IPS-11a (cell line): ENCODE results near the gene ZFAND2B.

Source experiments
- H3K4me3 ChIP-seq: one replicate; pipeline ENCODE4 v1.5.1; 2013; ENCODE audit warnings: low read depth, low read length, control low read depth

ZFAND2B gene

GRCh38 chr2:219204425-219205164, 2.0 kb upstream of the ZFAND2B start:
- H3K4me3 ChIP-seq: no peak overlapping the region

- no peak overlapping the region for H3K4me3 ChIP-seq
Measured at GRCh38 chr2:219205165-219205538, 1.4 kb upstream of the ZFAND2B start.

GRCh38 chr2:219205981-219206327, 628 bp upstream of the ZFAND2B start:
- peak overlapping the region; percentile 73 for H3K4me3 ChIP-seq

GRCh38 chr2:219207134-219207883, 727 bp downstream of the ZFAND2B start:
- peak overlapping the region; percentile 63 for H3K4me3 ChIP-seq

GRCh38 chr2:219207884-219208740, 1.5 kb downstream of the ZFAND2B start:
- H3K4me3 ChIP-seq: no peak overlapping the region

- H3K4me3 ChIP-seq: no peak overlapping the region
Measured at GRCh38 chr2:219209236-219210195, 2.9 kb downstream of the ZFAND2B start.

- H3K4me3 ChIP-seq: no peak overlapping the region
Measured at GRCh38 chr2:219210196-219210885, 3.8 kb downstream of the ZFAND2B start.

- no peak overlapping the region for H3K4me3 ChIP-seq
Measured at GRCh38 chr2:219210886-219211362, 4.3 kb downstream of the ZFAND2B start.

- H3K4me3 ChIP-seq: no peak overlapping the region
Measured at GRCh38 chr2:219213026-219213415, 6.4 kb downstream of the ZFAND2B start.

- no peak overlapping the region for H3K4me3 ChIP-seq
Measured at GRCh38 chr2:219213486-219214071, 7.0 kb downstream of the ZFAND2B start.

- no peak overlapping the region for H3K4me3 ChIP-seq
Measured at GRCh38 chr2:219214141-219214540, 7.6 kb downstream of the ZFAND2B start.

- no peak overlapping the region for H3K4me3 ChIP-seq
Measured at GRCh38 chr2:219214786-219215185, 8.2 kb downstream of the ZFAND2B start.

- H3K4me3 ChIP-seq: no peak overlapping the region
Measured at GRCh38 chr2:219215871-219216534, 9.4 kb downstream of the ZFAND2B start.

GRCh38 chr2:219216535-219216915, 9.9 kb downstream of the ZFAND2B start:
- H3K4me3 ChIP-seq: no peak overlapping the region

- peak overlapping the region; percentile 63 for H3K4me3 ChIP-seq
Measured at GRCh38 chr2:219218217-219218731, 11.7 kb downstream of the ZFAND2B start.

- peak within 1 kb of the TSS; percentile 63 for H3K4me3 ChIP-seq
Measured at GRCh38 chr2:219218732-219219701, 12.4 kb downstream of the ZFAND2B start, which contains the start of gene ABCB6. TSS of gene ABCB6 (minus strand) at chr2:219218958. CDS start at chr2:219218673, 285 bp downstream.

- H3K4me3 ChIP-seq: no peak overlapping the region
Measured at GRCh38 chr2:219219784-219220532, 13.4 kb downstream of the ZFAND2B start.
